ENCODE results near the gene TBC1D10A. TPM values are rescaled to one million over a fixed set of nuclear protein-coding genes. Genes with fewer than 3 reads are reported as not detected.
A peak's percentile ranks its signal among the peaks of the same experiment; 100 is the strongest.

Gene TBC1D10A
- total RNA-seq, 4 donors from 2014 or later, result 46.8 to 63.9 (median 52.1) TPM

DNA sequence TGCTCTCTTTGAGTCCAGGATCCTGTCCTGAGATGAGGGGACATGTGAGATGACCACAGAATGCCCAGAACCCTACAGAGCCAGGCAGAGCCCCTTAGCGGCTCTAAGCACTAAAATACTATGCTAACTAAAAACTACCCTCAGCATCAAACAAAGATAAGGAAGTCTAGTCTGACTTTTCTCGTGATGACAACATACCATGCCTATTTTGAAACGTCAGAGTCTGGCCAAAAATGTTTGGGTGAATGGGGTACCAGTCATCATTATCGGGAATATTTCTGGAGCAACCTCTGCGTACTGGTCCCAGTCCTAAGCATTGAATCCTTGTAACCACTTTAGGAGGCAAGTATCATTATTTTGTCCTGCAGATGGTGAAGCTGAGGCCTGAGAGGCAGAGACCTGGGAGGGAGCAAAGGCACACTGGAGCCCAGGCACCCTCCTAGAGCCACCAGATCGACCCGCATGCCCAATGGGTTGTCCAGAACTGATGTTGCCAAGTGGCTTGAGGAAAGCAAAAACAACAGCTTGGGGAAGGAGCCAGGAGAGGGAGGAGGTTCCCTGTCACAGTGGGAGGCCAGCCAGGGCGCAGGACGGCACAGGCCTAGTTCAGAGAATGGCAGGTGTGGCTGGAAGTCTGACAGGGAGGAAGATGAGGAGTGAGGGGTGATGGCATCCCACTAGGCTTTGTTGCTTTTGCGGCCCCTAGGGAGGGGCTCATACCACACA, 52.9 kb downstream of the TBC1D10A start:
- no peaks in the 10 kb centered on the region for H3K27me3 ChIP-seq
- no peaks in the 10 kb centered on the region for H3K9me3 ChIP-seq
- no peaks in the 10 kb centered on the region for H3K36me3 ChIP-seq
- 59 to 61% methylated on average over 10 of the region's 10 CpGs for WGBS, 2 donors
- H3K4me1 ChIP-seq, result peaks cover 0 to 22% (median 9%) of the 10 kb centered on the region in 4 donors
- H3K27ac ChIP-seq, result no peak overlapping the region
- H3K4me3 ChIP-seq, result no peak overlapping the region
- TF ChIP-seq POLR2A (IDR thresholded peaks at IDR 0.05) (no peak), EP300 (IDR thresholded peaks at IDR 0.05) (no peak)
- TF ChIP-seq, protein P1, sequence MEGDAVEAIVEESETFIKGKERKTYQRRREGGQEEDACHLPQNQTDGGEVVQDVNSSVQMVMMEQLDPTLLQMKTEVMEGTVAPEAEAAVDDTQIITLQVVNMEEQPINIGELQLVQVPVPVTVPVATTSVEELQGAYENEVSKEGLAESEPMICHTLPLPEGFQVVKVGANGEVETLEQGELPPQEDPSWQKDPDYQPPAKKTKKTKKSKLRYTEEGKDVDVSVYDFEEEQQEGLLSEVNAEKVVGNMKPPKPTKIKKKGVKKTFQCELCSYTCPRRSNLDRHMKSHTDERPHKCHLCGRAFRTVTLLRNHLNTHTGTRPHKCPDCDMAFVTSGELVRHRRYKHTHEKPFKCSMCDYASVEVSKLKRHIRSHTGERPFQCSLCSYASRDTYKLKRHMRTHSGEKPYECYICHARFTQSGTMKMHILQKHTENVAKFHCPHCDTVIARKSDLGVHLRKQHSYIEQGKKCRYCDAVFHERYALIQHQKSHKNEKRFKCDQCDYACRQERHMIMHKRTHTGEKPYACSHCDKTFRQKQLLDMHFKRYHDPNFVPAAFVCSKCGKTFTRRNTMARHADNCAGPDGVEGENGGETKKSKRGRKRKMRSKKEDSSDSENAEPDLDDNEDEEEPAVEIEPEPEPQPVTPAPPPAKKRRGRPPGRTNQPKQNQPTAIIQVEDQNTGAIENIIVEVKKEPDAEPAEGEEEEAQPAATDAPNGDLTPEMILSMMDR (IDR thresholded peaks at IDR 0.05), result no peak
- no peak for DNase-seq (ENCODE audit: low spot score in 2 of 2)

DNA sequence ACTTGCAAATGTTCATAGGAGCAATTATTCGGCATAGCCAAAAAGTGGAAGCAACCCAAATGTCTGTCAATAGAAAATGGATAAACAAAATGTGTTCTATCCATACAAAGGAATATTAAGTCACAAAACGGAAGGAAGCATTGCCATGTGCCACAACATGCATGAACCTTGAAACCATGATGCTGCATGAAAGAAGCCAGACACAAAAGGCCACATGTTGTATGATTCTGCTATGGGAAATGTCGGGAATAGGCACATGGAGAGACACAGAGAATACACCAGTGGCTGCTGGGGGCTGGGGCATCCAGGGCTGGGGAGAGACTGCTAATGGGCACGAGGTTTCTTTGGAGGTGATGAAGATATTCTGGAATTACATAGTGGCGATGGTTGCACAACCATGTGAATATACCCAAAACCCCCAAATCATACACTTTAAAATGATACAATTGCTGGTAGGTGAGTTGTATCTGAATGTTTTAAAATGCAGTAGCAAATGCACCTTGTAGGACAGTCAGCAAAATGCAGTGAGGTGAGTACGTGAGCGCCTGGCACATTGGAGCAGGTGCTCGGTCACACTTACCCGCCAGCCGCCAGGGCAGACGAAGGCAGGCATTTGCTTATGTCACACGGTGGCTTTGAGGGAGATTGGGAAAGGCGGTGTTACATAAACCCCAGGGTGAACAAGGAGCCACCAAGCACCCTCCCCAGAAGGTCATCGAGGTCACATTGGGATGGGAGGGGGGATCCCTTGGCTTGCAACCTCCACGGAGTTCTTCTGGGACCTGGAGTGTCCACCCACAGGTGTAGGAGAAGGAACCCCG, 53.8 kb downstream of the TBC1D10A start:
- H3K36me3 ChIP-seq, result no peaks in the 10 kb centered on the region
- no peaks in the 10 kb centered on the region for H3K9me3 ChIP-seq
- peaks cover 0 to 13% (median 4%) of the 10 kb centered on the region in 4 donors for H3K4me1 ChIP-seq
- DNase-seq (ENCODE audit: low spot score in 2 of 2), result no peak
- H3K27ac ChIP-seq, result no peak overlapping the region
- no peak overlapping the region for H3K4me3 ChIP-seq
- H3K27me3 ChIP-seq, result no peaks in the 10 kb centered on the region
- no peak for TF ChIP-seq EP300 (IDR thresholded peaks at IDR 0.05)
- TF ChIP-seq POLR2A (IDR thresholded peaks at IDR 0.05), result no peak
- TF ChIP-seq, protein P1 (IDR thresholded peaks at IDR 0.05), result no peak
- 78 to 82% methylated on average over 16 of the region's 16 CpGs for WGBS, 2 donors

DNA sequence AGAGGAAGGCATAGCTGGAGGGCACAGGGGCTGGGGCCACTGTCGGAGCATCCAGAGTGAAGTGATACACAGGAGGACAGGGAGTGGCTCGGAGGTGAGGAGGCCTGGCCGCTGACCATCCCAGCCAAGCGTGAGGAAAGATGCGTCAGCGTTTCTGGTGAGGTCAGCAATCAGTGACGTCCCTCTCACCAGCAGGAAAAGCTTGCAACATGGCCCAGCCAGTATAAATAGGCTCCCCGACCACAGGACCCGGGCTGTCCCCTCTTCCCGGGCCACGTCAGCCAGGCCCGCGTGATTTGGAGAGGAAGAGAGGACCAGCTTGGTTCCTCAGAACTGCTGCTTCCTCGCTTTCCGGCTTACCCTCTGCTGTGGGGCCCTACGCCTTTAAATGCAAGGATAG, 55.9 kb downstream of the TBC1D10A start:
- peak in 1 of 2 donors; percentile 70 for DNase-seq (ENCODE audit: low spot score in 2 of 2)
- H3K4me3 ChIP-seq, result no peak overlapping the region
- 72 to 73% methylated on average over 15 to 16 of the region's 16 CpGs for WGBS, 2 donors
- TF ChIP-seq POLR2A (IDR thresholded peaks at IDR 0.05) (no peak), EP300 (IDR thresholded peaks at IDR 0.05) (peak; percentile 86)
- no peaks in the 10 kb centered on the region for H3K27me3 ChIP-seq
- H3K9me3 ChIP-seq, result no peaks in the 10 kb centered on the region
- H3K36me3 ChIP-seq, result no peaks in the 10 kb centered on the region
- peaks cover 0 to 6% (median 0%) of the 10 kb centered on the region in 4 donors for H3K4me1 ChIP-seq
- peak overlapping the region in 1 of 4 donors; percentile 58 for H3K27ac ChIP-seq

DNA sequence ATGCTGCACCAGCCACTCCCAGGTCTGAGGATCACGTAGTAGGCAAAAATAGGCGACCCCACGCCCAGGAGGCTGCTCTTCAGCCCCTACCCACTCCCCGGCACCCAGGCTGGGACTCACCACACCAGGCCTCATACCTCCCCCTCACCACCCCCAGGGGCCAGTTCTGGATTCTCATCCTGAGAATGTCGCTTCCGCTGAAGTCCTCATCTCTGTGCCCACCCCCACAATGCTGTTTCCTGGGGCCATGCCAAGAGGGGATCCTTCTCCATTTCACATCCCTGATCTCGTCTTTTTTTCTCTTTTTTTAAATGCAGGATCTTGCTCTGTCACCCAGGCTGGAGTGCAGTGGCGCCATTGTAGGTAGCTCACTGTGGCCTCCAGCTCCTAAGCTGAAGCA, 58.4 kb downstream of the TBC1D10A start:
- WGBS, 2 donors, result 80 to 81% methylated on average over 8 of the region's 8 CpGs
- Histone ChIP-seq H3K4me3 (no peak overlapping the region), H3K36me3 (no peaks in the 10 kb centered on the region), H3K4me1 (peaks cover 0 to 6% (median 1%) of the 10 kb centered on the region in 4 donors), H3K9me3 (no peaks in the 10 kb centered on the region), H3K27me3 (no peaks in the 10 kb centered on the region), H3K27ac (no peak overlapping the region)
- TF ChIP-seq EP300 (IDR thresholded peaks at IDR 0.05), result no peak
- TF ChIP-seq POLR2A (IDR thresholded peaks at IDR 0.05), result no peak
- TF ChIP-seq, protein P1 (IDR thresholded peaks at IDR 0.05), result no peak
- no peak for DNase-seq (ENCODE audit: low spot score in 2 of 2)

DNA sequence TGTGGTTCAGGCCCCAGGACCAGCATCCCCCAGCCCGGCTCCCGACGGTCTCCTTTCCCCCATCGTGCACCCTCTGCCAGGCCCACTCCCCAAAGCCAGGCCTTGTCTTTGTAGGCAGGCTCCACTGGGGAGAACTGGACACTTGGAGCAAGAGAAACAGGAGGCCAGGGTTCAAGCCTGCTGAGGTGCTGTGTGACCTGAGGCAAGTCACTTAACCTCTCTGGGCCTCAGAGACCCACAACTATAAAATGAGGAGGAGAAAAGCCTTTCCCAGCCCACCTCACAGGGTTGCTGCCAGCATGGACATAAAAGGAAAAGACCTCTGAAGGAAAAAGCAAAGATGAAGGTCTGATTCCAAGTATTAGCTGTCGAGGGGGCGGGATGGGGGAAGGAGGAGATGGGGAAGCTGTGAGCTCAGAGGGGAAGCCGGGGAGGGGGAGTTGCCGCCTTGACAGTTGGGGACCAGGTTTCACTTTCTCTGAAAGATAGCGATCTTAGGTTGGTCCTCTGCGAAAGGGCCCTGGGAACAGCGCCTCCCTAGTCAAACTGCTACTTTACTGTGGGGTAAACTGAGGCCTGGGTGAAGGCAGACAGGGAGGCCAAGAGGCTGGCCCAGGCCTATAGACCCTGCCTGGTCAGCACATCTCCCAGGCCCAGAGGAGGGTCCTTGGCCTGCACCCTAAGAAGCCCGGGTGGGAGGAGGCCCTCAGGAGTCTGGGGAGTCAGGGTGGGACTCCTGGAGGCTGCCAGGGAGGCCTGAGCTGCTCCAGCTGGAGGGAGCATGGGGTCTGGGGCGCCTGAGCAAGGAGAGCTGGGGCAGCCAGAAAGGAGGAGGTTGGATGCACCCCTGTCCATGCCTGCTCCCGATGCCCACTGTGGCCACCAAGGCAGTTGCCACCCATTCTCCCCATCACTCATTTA, 59.1 kb downstream of the TBC1D10A start:
- 72 to 81% methylated on average over 14 of the region's 14 CpGs for WGBS, 2 donors
- TF ChIP-seq POLR2A (IDR thresholded peaks at IDR 0.05), result no peak
- no peak for TF ChIP-seq EP300 (IDR thresholded peaks at IDR 0.05)
- TF ChIP-seq, protein P1 (IDR thresholded peaks at IDR 0.05), result no peak
- Histone ChIP-seq H3K36me3 (no peaks in the 10 kb centered on the region), H3K9me3 (no peaks in the 10 kb centered on the region), H3K4me3 (peak overlapping the region in 1 of 4 donors; percentile 42), H3K27ac (peak overlapping the region in 3 of 4 donors; percentile 30 to 73 (median 70)), H3K4me1 (peaks cover 0 to 9% (median 5%) of the 10 kb centered on the region in 4 donors), H3K27me3 (no peaks in the 10 kb centered on the region)
- DNase-seq (ENCODE audit: low spot score in 2 of 2), result no peak

Data from tibial nerve (tissue), 4 donors.